NCI-H146 (cell line): ENCODE results near the gene PP2D1.
"Not testable (repeated sequence)": the region's sequence is repeated elsewhere in the genome, so short reads cannot be mapped to it uniquely, and the experiment has no call there.

Experiments
- DNase-seq: peaks from one replicate; lab custom pipeline; 2025; lab: John Stamatoyannopoulos, UW

PP2D1 gene

GRCh38 chr3:19967812-19968211 is 44.3 kb downstream of the PP2D1 start:
- DNase-seq, result no peak

GRCh38 chr3:19967208-19967607 is 44.9 kb downstream of the PP2D1 start:
- DNase-seq, result no peak

- DNase-seq, result no peak
Observed at GRCh38 chr3:19961960-19962359, 50.1 kb downstream of the PP2D1 start.

GRCh38 chr3:19960696-19961095 is 51.4 kb downstream of the PP2D1 start:
- no peak for DNase-seq

- no peak for DNase-seq
Observed at GRCh38 chr3:19959505-19959904, 52.6 kb downstream of the PP2D1 start.

GRCh38 chr3:19957354-19957753 is 54.7 kb downstream of the PP2D1 start:
- DNase-seq, result not testable (repeated sequence)

- DNase-seq, result no peak
Observed at GRCh38 chr3:19954676-19955075, 57.4 kb downstream of the PP2D1 start.

GRCh38 chr3:19950316-19950715 is 61.7 kb downstream of the PP2D1 start:
- DNase-seq, result no peak

- no peak for DNase-seq
Observed at GRCh38 chr3:19948226-19948591, 63.9 kb downstream of the PP2D1 start.

- DNase-seq, result peak; percentile 44
Observed at GRCh38 chr3:19947549-19948225, 64.4 kb downstream of the PP2D1 start.

GRCh38 chr3:19946832-19947548 is 65.1 kb downstream of the PP2D1 start, which contains the start of gene RAB5A:
Gene RAB5A (plus strand): TSS chr3:19947097. CDS start chr3:19950899, 3,802 bp downstream.
- DNase-seq, result peak; percentile 96

- DNase-seq, result peak; percentile 74
Observed at GRCh38 chr3:19945969-19946831, 65.9 kb downstream of the PP2D1 start.

GRCh38 chr3:19945534-19945933 is 66.5 kb downstream of the PP2D1 start:
- peak; percentile 5 for DNase-seq

- no peak for DNase-seq
Observed at GRCh38 chr3:19940643-19941042, 71.4 kb downstream of the PP2D1 start.

- no peak for DNase-seq
Observed at GRCh38 chr3:19938295-19938627, 73.8 kb downstream of the PP2D1 start.

GRCh38 chr3:19937459-19938294 is 74.4 kb downstream of the PP2D1 start:
- no peak for DNase-seq
